NCI-H1694 treated with DMSO at 0.1 percent for 48 hours (cell line): ENCODE results near the gene AATK.
A peak's percentile ranks its signal among the peaks of the same experiment; 100 is the strongest.

Source experiments
- DNase-seq: peaks from one replicate; lab custom pipeline; 2025; lab: John Stamatoyannopoulos, UW

Gene AATK

GRCh38 chr17:81166033-81166492, at the start of gene AATK:
Gene AATK (minus strand): TSS chr17:81166221. CDS start chr17:81165992, 229 bp downstream.
- no peak for DNase-seq

- DNase-seq = no peak
These were observed 48.0 kb upstream of the AATK start for GRCh38 chr17:81213978-81214377.

- no peak for DNase-seq
These were observed 46.3 kb upstream of the AATK start for GRCh38 chr17:81212365-81212764.

- no peak for DNase-seq
These were observed 44.8 kb upstream of the AATK start for GRCh38 chr17:81210868-81211267.

GRCh38 chr17:81210466-81210865, 44.4 kb upstream of the AATK start:
- DNase-seq = no peak

- DNase-seq = no peak
These were observed 43.1 kb upstream of the AATK start for GRCh38 chr17:81209141-81209540.

GRCh38 chr17:81208651-81209050, 42.6 kb upstream of the AATK start:
- no peak for DNase-seq

- peak; percentile 28 for DNase-seq
These were observed 41.9 kb upstream of the AATK start for GRCh38 chr17:81207610-81208581.

- DNase-seq = no peak
These were observed 40.6 kb upstream of the AATK start for GRCh38 chr17:81206657-81207056.

- no peak for DNase-seq
These were observed 40.1 kb upstream of the AATK start for GRCh38 chr17:81206166-81206565.

GRCh38 chr17:81204578-81204977, 38.6 kb upstream of the AATK start:
- DNase-seq = no peak

- no peak for DNase-seq
These were observed 37.1 kb upstream of the AATK start for GRCh38 chr17:81203136-81203535.

- DNase-seq = no peak
These were observed 36.3 kb upstream of the AATK start for GRCh38 chr17:81202318-81202717.

GRCh38 chr17:81200695-81201580, 34.9 kb upstream of the AATK start:
- peak; percentile 49 for DNase-seq

- no peak for DNase-seq
These were observed 34.2 kb upstream of the AATK start for GRCh38 chr17:81200201-81200600.

- DNase-seq = no peak
These were observed 33.4 kb upstream of the AATK start for GRCh38 chr17:81199482-81199830.

GRCh38 chr17:81198826-81199481, 32.9 kb upstream of the AATK start:
- no peak for DNase-seq

- DNase-seq = no peak
These were observed 31.9 kb upstream of the AATK start for GRCh38 chr17:81197831-81198490.

GRCh38 chr17:81197409-81197795, 31.4 kb upstream of the AATK start:
- no peak for DNase-seq

GRCh38 chr17:81196505-81197408, 30.7 kb upstream of the AATK start:
- no peak for DNase-seq
